Neural progenitor cell (in vitro differentiated cells): ENCODE results near the gene PPP5C.

Source experiments
- EZH2 ChIP-seq: fragments of 200-600 bp; sonication (generic); IDR thresholded peaks from 2 replicates; pipeline ENCODE4 v1.6.1; 2017; ENCODE audit warnings: antibody characterized with exemption, mild to moderate bottlenecking, moderate library complexity
- EZH2phosphoT487 ChIP-seq: fragments of 200-600 bp; sonication (generic); IDR thresholded peaks from 2 replicates; pipeline ENCODE4 v1.6.1; 2017; ENCODE audit warnings: antibody characterized with exemption
- TF ChIP-seq, protein P1 (sequence below): fragments of 200-600 bp; sonication (generic); IDR thresholded peaks from 2 replicates; pipeline ENCODE4 v1.5.1; 2017; ENCODE audit warnings: antibody characterized with exemption, mild to moderate bottlenecking

GRCh38 chr19:46321653-46322052, 25.2 kb upstream of the PPP5C start:
- TF ChIP-seq EZH2 (no peak), EZH2phosphoT487 (no peak)
- TF ChIP-seq, protein P1, sequence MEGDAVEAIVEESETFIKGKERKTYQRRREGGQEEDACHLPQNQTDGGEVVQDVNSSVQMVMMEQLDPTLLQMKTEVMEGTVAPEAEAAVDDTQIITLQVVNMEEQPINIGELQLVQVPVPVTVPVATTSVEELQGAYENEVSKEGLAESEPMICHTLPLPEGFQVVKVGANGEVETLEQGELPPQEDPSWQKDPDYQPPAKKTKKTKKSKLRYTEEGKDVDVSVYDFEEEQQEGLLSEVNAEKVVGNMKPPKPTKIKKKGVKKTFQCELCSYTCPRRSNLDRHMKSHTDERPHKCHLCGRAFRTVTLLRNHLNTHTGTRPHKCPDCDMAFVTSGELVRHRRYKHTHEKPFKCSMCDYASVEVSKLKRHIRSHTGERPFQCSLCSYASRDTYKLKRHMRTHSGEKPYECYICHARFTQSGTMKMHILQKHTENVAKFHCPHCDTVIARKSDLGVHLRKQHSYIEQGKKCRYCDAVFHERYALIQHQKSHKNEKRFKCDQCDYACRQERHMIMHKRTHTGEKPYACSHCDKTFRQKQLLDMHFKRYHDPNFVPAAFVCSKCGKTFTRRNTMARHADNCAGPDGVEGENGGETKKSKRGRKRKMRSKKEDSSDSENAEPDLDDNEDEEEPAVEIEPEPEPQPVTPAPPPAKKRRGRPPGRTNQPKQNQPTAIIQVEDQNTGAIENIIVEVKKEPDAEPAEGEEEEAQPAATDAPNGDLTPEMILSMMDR: no peak
